HepG2 (cell line): Measurements from ENCODE around the gene IRAK4. TPM values are rescaled to one million over a fixed set of nuclear protein-coding genes. Genes with fewer than 3 reads are reported as not detected.

Experiments
- DMAP1 ChIP-seq: IDR thresholded peaks from 2 replicates; pipeline ENCODE4 v1.6.1; 2016
- FLYWCH1 ChIP-seq: sonication (generic); formaldehyde crosslinking; IDR thresholded peaks from 2 replicates; pipeline ENCODE4 v1.8.1; 2023; ENCODE audit warnings: mild to moderate bottlenecking, missing genetic modification reagents
- HNRNPH1 ChIP-seq: fragments of 200-400 bp; formaldehyde crosslinking; optimal IDR thresholded peaks from 2 replicates; pipeline ENCODE3; 2017; ENCODE audit warnings: mild to moderate bottlenecking, low read depth, low read length
- KAT8 ChIP-seq: IDR thresholded peaks from 2 replicates; pipeline ENCODE4 v1.6.1; 2016; ENCODE audit warnings: missing genetic modification reagents, missing compliant biosample characterization
- MAF1 ChIP-seq: sonication (generic); formaldehyde crosslinking; IDR thresholded peaks from 2 replicates; pipeline ENCODE4 v1.5.0; 2020; ENCODE audit warnings: missing genetic modification reagents, borderline replicate concordance
- MAFK ChIP-seq, 2 experiments: IDR thresholded peaks in 1 of 2; conservative IDR thresholded peaks in 1 of 2; 2 replicates each; pipeline ENCODE4 v1.6.1; 2011; ENCODE audit warnings: improper control_type of control experiment in 2 of 2, low read length in 2 of 2
- MAZ ChIP-seq, 2 experiments: sonication (generic) in 1 of 2; formaldehyde crosslinking in 1 of 2; IDR thresholded peaks; 2 replicates each; pipeline versions ENCODE4 v1.5.0 to v1.6.1; 2012 to 2020; ENCODE audit warnings: low read depth in 2 of 2, mild to moderate bottlenecking in 2 of 2, borderline replicate concordance in 1 of 2, improper control_type of control experiment in 1 of 2, low read length in 1 of 2, missing genetic modification reagents in 1 of 2, moderate library complexity in 1 of 2
- MXD4 ChIP-seq: IDR thresholded peaks from 2 replicates; pipeline ENCODE4 v1.6.1; 2016; ENCODE audit warnings: mild to moderate bottlenecking, missing biosample characterization, missing genetic modification reagents
- RAD21 ChIP-seq: fragments of 450-650 bp; formaldehyde crosslinking; IDR thresholded peaks from 2 replicates; pipeline ENCODE4 v1.5.0; 2020; ENCODE audit warnings: mild to moderate bottlenecking
- TAF1 ChIP-seq: sonication (generic); formaldehyde crosslinking; IDR thresholded peaks from 2 replicates; pipeline ENCODE4 v1.4.0; 2020; ENCODE audit warnings: missing genetic modification reagents
- ZNF343 ChIP-seq: sonication (generic); formaldehyde crosslinking; IDR thresholded peaks from 2 replicates; pipeline ENCODE4 v1.4.0; 2020; ENCODE audit warnings: mild to moderate bottlenecking, missing genetic modification reagents
- polyA plus RNA-seq, 8 experiments: library from polyadenylated mRNA; depleted of rRNA in 3 of 8; stranded (reverse) in 7 of 8; unstranded in 1 of 8; fragments of >200 nt; fragmentation: Illumina TruSeq in 4 of 8; extraction: Trizol in 4 of 8; gene quantifications; 2 replicates each; pipeline versions ENCODE4 v1.2.1 to v1.2.3, GENCODE V29; 2011 to 2016; ENCODE audit warnings: low read depth in 4 of 8, missing spikeins in 1 of 8, mixed read lengths in 1 of 8; ENCODE audit not compliant: insufficient read depth in 1 of 8
- total RNA-seq, 5 experiments: library from RNA; depleted of rRNA; stranded (reverse); fragments of >200 nt; fragmentation: Illumina TruSeq; extraction: Trizol; gene quantifications; 2 replicates each; pipeline ENCODE4 v1.2.3, GENCODE V29; 2016; ENCODE audit warnings: low read depth in 1 of 5
- TF ChIP-seq, protein P1 (sequence below): sonication (generic); formaldehyde crosslinking; conservative IDR thresholded peaks from 2 replicates; pipeline ENCODE4 v1.4.0; 2020; ENCODE audit warnings: missing genetic modification reagents
- TF ChIP-seq, protein P2 (sequence below): sonication (generic); formaldehyde crosslinking; IDR thresholded peaks from 2 replicates; pipeline ENCODE4 v1.5.0; 2020; ENCODE audit warnings: missing genetic modification reagents, mild to moderate bottlenecking, borderline replicate concordance
- TF ChIP-seq, protein P3 (sequence below): sonication (generic); IDR thresholded peaks from 2 replicates; pipeline ENCODE4 v1.6.1; 2016; ENCODE audit warnings: low read depth, borderline replicate concordance
- TF ChIP-seq, protein P4 (sequence below): sonication (generic); formaldehyde crosslinking; IDR thresholded peaks from 2 replicates; pipeline ENCODE4 v1.5.1; 2020; ENCODE audit warnings: mild to moderate bottlenecking, missing genetic modification reagents, borderline replicate concordance
- TF ChIP-seq, protein P5 (sequence below): sonication (generic); formaldehyde crosslinking; IDR thresholded peaks from 2 replicates; pipeline ENCODE4 v1.4.0; 2020; ENCODE audit warnings: missing genetic modification reagents
- TF ChIP-seq, protein P6 (sequence below): IDR thresholded peaks from 2 replicates; pipeline ENCODE4 v1.6.1; 2016; ENCODE audit warnings: low read depth, control low read depth

IRAK4 gene
- total and polyA plus RNA-seq, 2 of the 13 experiments (the other 11 are each of a cell fraction or from before 2014, with no cell fraction given), result 6.6 to 7.1 TPM

DNA sequence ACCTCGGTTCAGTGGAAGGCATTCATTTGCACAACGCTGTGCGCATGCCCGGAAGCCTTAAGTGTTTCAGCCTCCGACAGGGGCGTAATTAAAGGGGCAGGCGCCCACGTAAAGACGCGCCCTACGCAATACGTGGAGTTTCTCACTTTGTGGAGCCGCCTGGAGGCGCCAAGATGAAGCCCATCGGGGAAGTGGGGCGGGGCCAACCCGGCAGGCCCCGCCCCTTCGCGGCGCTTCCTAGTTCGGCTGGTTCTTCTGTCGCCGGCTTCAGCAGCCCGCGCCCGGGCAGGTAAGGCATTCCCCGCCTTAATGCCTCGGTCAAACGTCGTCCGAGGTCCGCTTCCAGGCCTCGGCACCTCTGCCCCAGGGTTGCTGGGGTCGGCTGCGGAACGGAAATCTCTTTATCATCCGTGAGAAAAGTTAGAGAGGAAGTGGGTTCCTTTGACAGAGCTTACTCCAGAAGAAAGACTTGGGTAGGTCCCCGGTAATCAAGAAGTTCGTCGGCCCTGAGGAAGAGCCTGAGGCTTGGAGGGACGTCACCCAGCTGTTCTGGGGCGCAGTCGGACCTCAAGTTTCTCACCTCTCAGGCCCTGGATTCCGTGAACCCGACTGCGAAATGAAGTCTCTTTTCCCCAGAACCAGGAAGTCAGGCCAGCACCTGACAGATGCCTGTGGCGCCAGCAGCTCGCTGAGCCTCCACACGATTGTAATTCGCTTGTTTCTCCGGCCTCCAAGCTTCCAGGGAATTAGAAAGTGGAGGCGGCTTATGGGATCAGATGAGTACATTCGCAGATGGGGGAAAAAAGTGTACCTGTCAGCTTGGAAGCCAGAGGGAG lies at the start of gene IRAK4, which contains the start of gene PUS7L (continued):
- TF ChIP-seq, protein P1, sequence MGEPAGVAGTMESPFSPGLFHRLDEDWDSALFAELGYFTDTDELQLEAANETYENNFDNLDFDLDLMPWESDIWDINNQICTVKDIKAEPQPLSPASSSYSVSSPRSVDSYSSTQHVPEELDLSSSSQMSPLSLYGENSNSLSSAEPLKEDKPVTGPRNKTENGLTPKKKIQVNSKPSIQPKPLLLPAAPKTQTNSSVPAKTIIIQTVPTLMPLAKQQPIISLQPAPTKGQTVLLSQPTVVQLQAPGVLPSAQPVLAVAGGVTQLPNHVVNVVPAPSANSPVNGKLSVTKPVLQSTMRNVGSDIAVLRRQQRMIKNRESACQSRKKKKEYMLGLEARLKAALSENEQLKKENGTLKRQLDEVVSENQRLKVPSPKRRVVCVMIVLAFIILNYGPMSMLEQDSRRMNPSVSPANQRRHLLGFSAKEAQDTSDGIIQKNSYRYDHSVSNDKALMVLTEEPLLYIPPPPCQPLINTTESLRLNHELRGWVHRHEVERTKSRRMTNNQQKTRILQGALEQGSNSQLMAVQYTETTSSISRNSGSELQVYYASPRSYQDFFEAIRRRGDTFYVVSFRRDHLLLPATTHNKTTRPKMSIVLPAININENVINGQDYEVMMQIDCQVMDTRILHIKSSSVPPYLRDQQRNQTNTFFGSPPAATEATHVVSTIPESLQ (CRISPR knock-in tag), result no peak
- TF ChIP-seq DMAP1 (CRISPR knock-in tag) (no peak; the same call in 1 of the 2 replicates), KAT8 (CRISPR knock-in tag) (peak; percentile 22; the same call in 1 of the 2 replicates), MAFK (conservative IDR thresholded peaks at IDR 0.05 in 1 of 2, IDR thresholded peaks at IDR 0.05 in 1 of 2; ENCODE audit: low read length in 2 of 2) (no peak), MXD4 (no peak), MAF1 (CRISPR knock-in tag) (no peak), RAD21 (CRISPR knock-in tag) (no peak), ZNF343 (CRISPR knock-in tag) (no peak), MAZ (IDR thresholded peaks at IDR 0.05; ENCODE audit: borderline replicate concordance, low read depth, low read length) (no peak), MAZ (CRISPR knock-in tag; IDR thresholded peaks at IDR 0.05; ENCODE audit: low read depth) (no peak; the same call in 1 of the 2 replicates), FLYWCH1 (no peak), HNRNPH1 (no peak), TAF1 (CRISPR knock-in tag) (peak; percentile 49)
- TF ChIP-seq, protein P2, sequence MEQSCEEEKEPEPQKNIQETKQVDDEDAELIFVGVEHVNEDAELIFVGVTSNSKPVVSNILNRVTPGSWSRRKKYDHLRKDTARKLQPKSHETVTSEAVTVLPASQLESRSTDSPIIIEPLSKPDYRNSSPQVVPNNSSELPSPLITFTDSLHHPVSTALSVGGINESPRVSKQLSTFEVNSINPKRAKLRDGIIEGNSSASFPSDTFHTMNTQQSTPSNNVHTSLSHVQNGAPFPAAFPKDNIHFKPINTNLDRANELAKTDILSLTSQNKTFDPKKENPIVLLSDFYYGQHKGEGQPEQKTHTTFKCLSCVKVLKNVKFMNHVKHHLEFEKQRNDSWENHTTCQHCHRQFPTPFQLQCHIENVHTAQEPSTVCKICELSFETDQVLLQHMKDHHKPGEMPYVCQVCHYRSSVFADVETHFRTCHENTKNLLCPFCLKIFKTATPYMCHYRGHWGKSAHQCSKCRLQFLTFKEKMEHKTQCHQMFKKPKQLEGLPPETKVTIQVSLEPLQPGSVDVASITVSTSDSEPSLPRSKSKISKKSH (CRISPR knock-in tag), result peak; percentile 44; the same call in 1 of the 2 replicates
- TF ChIP-seq, protein P3, sequence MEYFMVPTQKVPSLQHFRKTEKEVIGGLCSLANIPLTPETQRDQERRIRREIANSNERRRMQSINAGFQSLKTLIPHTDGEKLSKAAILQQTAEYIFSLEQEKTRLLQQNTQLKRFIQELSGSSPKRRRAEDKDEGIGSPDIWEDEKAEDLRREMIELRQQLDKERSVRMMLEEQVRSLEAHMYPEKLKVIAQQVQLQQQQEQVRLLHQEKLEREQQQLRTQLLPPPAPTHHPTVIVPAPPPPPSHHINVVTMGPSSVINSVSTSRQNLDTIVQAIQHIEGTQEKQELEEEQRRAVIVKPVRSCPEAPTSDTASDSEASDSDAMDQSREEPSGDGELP, result peak; percentile 6; the same call in 1 of the 2 replicates
- TF ChIP-seq, protein P4, sequence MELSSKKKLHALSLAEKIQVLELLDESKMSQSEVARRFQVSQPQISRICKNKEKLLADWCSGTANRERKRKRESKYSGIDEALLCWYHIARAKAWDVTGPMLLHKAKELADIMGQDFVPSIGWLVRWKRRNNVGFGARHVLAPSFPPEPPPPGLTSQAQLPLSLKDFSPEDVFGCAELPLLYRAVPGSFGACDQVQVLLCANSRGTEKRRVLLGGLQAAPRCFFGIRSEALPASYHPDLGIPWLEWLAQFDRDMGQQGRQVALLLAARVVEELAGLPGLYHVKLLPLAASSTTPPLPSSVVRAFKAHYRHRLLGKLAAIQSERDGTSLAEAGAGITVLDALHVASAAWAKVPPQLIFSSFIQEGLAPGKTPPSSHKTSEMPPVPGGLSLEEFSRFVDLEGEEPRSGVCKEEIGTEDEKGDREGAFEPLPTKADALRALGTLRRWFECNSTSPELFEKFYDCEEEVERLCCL (CRISPR knock-in tag), result no peak
- TF ChIP-seq, protein P5, sequence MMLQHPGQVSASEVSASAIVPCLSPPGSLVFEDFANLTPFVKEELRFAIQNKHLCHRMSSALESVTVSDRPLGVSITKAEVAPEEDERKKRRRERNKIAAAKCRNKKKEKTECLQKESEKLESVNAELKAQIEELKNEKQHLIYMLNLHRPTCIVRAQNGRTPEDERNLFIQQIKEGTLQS, result no peak
- TF ChIP-seq, protein P6, sequence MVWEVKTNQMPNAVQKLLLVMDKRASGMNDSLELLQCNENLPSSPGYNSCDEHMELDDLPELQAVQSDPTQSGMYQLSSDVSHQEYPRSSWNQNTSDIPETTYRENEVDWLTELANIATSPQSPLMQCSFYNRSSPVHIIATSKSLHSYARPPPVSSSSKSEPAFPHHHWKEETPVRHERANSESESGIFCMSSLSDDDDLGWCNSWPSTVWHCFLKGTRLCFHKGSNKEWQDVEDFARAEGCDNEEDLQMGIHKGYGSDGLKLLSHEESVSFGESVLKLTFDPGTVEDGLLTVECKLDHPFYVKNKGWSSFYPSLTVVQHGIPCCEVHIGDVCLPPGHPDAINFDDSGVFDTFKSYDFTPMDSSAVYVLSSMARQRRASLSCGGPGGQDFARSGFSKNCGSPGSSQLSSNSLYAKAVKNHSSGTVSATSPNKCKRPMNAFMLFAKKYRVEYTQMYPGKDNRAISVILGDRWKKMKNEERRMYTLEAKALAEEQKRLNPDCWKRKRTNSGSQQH, result no peak; the same call in 1 of the 2 replicates
